HG02759 (cell line): ENCODE data around the gene GDF15.
"Not testable (repeated sequence)": the region's sequence is repeated elsewhere in the genome, so short reads cannot be mapped to it uniquely, and the experiment has no call there.

ENCODE experiments used
- ATAC-seq: cut with Tn5 transposase; IDR thresholded peaks from one replicate; pipeline ENCODE4 v1.9.1; 2021; ENCODE audit warnings: mild to moderate bottlenecking, moderate library complexity; ENCODE audit not compliant: unreplicated experiment

Gene GDF15

DNA sequence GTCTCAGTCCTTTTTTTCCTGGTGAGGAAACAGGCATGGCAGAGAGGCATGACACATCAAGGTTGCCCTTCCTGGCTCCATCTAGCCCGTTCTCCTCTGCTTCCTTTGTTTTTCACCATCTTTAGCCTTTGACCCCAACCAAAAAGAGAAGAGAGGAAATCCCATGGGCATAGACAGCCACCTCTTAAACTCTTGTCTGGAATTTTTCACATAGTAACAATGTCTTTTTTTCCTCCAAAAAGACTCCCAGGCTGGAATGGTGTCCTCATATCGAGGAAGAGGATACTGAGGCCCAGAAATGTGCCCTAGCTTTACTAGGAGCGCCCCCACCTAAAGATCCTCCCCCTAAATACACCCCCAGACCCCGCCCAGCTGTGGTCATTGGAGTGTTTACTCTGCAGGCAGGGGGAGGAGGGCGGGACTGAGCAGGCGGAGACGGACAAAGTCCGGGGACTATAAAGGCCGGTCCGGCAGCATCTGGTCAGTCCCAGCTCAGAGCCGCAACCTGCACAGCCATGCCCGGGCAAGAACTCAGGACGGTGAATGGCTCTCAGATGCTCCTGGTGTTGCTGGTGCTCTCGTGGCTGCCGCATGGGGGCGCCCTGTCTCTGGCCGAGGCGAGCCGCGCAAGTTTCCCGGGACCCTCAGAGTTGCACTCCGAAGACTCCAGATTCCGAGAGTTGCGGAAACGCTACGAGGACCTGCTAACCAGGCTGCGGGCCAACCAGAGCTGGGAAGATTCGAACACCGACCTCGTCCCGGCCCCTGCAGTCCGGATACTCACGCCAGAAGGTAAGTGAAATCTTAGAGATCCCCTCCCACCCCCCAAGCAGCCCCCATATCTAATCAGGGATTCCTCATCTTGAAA lies at the start of gene GDF15:
Gene GDF15 (plus strand): TSS at position 484 of the 868 bp plus-strand sequence. CDS start 32 bp downstream, at position 516.
- ATAC-seq, result no peak

GRCh38 chr19:18338541-18338940 lies 47.4 kb upstream of the GDF15 start:
- no peak for ATAC-seq

DNA sequence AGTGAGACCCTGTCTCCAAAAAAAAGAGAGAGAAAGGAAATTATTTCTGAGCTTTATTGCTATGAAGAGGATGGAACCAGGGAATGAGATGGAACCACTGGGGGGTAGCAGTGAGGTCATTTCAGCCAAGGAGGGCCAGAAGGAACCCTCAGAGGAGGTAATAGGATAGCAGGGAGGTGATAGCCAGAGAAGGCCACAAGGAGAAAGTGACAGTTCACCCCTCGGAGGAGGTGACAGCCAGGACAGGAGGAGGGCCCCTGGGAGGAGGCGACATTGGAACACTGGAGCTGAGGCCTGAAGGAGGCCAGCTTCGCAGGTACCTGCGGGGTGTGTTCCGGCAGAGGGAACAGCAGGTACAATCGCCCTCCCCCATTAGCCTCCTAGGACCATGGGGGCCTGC lies 46.2 kb upstream of the GDF15 start:
- ATAC-seq, result no peak

DNA sequence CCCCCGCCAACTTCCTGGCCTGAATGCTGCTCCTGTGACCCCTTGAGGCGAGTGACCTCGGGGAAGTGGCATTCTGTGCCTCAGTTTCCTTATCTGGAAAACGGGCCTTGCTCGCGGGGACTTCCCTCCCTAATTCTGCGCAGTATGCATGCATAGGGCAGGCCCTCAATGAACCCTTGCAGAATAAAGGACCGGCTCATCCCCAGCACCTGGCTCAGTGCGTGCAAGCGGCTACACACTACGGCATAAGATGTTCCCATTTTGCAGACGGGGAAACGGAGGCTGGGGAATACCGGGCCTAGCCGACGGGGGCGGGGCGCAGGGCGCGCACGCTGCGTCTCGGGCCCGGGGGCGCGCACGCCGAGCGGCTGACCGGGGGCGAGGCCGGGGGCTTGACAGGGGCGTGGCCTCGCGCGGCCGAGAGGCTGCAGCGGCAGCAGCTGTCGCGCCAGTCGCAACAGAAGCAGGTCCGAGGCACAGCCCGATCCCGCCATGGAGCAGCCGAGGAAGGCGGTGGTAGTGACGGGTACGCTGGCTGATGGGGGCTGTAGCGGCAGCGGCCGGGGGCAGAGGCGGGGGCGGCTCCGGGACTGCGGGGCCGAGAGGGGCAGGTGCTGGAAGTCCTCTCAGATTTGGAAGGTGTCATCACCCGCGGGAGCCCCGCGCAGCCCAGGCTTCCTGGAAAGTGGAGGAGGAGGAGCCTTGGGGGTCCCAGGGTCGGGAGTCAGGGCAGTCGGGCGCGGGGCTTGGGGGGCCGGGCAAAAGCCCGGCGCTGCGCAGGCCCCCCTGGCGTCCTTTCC lies 45.6 kb upstream of the GDF15 start, which contains the start of gene PGPEP1:
Gene PGPEP1 (plus strand): TSS at position 409 of the 800 bp plus-strand sequence. CDS start 84 bp downstream, at position 493.
- peak; percentile 63 for ATAC-seq

DNA sequence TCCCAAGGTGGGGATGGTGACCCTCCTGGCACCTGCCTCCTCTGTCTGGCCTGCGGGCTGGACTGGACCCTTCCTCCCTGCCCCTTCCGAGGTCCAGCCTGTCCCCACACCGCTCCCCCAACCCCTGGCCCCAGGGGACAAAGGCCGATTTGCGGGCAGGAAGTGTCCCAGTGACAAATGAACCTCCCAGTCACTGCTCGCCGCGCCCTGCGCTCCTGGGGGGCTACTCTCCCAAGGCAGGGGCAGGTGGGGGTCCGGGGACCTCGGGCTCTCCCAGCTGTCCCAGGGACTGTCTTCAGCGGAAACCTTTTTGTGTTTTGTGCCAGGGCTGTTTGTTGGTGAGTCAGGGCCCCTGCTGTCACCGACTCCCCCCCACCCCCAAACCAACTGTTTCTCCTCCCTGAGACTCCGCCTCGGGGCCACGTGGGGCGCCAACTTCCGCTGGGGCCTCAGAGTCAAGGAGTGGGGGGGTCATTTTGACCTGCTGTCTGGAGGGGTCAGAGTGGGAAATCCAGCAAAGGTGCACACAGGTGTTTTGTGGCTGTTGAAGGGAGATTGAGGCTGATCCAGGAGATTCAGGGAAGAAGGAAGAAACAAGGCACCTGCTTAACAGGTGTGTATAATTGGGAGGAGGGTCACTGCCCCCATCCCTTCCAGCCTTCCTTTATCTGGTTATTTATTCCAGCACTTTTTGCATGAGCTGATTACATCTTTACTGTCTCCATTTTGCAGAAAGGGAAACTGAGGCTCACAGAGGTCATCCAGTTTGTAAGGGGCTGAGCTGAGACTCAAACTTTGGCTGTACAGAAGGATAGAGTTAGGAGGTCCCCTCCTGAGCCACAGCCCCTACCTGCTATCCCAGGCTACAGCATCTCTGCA lies 44.7 kb upstream of the GDF15 start:
- ATAC-seq, result peak; percentile 64

- ATAC-seq, result no peak
Observed at GRCh38 chr19:18342090-18342632, 43.8 kb upstream of the GDF15 start.

DNA sequence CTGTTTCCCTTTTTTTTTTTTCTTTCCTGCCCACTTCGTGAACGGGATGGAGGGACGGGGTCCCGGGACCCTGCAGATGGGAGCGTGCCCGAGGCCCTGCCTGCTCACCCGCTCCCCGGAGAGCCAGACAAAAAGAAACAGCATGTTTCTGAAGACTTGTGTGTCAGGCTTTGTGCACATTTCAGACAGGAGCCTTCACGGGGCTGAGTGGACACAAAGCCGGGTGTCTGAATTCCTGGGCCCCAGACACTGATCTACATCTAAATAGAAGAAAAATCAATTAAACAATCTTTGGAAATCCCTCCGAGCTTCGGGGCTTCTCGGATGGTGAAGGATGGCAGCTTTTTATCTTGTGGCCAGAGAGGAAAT lies 41.4 kb upstream of the GDF15 start:
- ATAC-seq, result no peak

- no peak for ATAC-seq
Observed at GRCh38 chr19:18345296-18345695, 40.7 kb upstream of the GDF15 start.

- ATAC-seq, result no peak
Observed at GRCh38 chr19:18346091-18346490, 39.9 kb upstream of the GDF15 start.

GRCh38 chr19:18348171-18348570 lies 37.8 kb upstream of the GDF15 start:
- no peak for ATAC-seq

GRCh38 chr19:18348818-18349339 lies 37.1 kb upstream of the GDF15 start:
- ATAC-seq, result not testable (repeated sequence)

DNA sequence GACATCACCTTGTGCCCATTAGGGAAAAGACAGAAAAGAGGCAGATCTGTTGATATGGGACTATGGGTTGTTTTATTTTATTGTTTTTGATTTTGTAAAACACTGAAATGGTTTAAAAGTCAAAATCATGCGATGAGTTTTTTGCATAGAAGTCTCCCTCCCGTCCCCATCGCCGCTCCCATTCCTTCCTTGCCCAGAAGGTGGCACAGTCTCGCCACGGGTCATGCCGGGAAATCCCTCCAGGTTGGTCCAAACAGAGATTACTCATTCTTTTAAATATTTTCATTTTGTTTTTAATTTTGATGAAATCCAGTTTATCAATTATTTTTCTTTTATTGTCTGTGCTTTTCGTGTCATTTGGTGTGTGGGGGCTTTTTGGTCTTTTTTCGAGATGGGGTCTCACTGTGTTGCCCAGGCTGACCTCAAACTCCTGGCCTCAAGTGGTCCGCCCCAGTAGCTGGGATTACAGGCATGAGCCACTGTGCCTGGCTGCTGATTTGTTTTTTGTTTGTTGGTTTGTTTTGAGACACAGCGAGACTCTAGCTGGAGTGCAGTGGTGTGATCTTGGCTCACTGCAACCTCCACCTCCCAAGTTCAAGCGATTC lies 36.3 kb upstream of the GDF15 start:
- no peak for ATAC-seq

- ATAC-seq, result no peak
Observed at GRCh38 chr19:18350490-18350889, 35.5 kb upstream of the GDF15 start.

DNA sequence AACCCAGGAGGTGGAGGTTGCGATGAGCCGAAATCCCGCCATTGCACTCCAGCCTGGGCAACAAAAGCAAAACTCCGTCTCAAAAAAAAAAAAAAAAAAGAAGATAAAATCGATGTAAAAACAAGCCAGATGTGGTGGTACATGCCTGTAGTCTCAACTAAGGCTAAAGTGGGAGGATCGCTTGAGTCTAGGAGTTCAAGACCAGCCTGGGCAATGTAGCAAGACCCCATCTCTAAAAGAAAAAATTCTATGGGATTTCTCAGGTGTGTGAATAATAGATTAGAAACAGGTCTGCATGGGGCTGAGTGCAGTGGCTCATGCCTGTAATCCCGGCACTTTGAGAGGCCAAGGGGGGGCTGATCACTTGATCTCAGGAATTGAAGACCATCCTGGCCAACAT lies 34.4 kb upstream of the GDF15 start:
- ATAC-seq, result no peak

DNA sequence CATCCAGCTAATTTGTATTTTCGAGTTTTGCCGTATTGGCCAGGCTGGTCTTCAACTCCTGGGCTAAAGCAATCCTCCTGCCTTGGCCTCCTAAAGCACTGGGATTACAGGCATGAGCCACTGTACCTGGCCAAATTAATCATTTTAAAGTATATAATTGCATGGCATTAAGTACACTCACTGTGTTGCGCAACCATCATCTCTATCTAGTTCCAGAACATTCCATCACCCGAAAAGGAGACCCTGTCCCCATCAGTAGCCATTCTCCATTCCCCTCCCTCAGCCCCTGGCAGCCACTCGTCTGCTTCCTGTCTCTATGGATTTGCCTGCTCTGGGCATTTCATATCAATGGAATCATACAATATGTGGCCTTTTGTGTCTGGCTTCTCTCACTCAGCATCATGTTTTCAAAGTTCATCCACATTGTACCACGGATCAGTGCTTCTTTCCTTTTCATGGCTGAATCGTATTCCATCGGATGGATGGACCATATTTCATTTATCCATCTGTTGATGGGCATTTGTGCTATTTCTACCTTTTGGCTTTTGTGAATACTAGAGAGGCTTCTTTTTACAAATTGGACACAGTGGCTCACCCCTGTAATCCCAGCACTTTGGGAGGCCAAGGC lies 32.5 kb upstream of the GDF15 start:
- no peak for ATAC-seq

DNA sequence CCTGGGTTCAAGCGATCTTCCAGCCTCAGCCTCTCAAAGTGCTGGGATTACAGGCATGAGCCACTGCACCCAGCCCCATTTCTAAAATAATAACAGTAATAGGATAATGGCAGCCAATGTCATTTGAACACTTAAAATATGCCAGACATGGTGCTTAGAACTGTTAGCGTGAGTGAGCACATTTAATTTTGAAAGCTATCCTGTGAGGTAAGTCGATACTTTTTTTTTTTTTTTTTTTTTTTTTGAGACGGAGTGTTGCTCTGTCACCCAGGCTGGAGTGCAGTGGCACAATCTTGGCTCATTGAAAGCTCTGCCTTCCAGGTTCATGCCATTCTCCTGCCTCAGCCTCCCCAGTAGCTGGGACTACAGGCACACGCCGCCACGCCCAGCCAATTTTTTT lies 31.2 kb upstream of the GDF15 start:
- not testable (repeated sequence) for ATAC-seq

DNA sequence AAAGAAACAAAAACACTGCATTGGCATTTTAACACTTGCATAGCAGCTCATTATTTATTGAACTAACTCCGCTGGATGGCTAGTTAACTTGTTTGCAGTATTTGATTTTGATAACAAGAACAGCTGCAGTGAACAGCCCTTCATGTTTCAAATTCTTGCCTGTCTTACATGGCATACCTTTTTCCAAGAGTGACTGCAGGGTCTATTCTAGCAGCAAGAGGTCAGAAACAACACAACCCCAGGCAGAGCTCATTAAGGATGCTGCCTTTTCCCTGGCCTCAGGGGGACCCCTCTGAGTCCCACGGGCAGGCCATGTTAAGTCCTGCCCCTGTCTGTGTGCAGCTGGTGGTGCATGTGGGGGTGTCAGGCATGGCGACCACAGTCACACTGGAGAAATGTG lies 28.9 kb upstream of the GDF15 start:
- ATAC-seq, result no peak

GRCh38 chr19:18361646-18362045 lies 24.3 kb upstream of the GDF15 start:
- ATAC-seq, result no peak

GRCh38 chr19:18362934-18363542 lies 22.9 kb upstream of the GDF15 start:
- no peak for ATAC-seq
